Osteocyte (in vitro differentiated cells): ENCODE results near the gene FTO. TPM values are rescaled to one million over a fixed set of nuclear protein-coding genes. Genes with fewer than 3 reads are reported as not detected.

Experiments
- DNase-seq: peaks from one replicate; pipeline ENCODE4 v3.0.0; 2021; ENCODE audit warnings: mixed read lengths; ENCODE audit not compliant: unreplicated experiment; ENCODE audit errors: extremely low spot score
- H3K27ac Mint-ChIP-seq: one replicate; pipeline ENCODE4 v1.8.0; 2021; ENCODE audit warnings: mild to moderate bottlenecking, mixed read lengths; ENCODE audit not compliant: unreplicated experiment
- H3K27me3 Mint-ChIP-seq: one replicate; pipeline ENCODE4 v1.8.0; 2021; ENCODE audit warnings: mixed read lengths; ENCODE audit not compliant: unreplicated experiment
- H3K36me3 Mint-ChIP-seq: one replicate; pipeline ENCODE4 v1.8.0; 2021; ENCODE audit warnings: mixed read lengths; ENCODE audit not compliant: unreplicated experiment
- H3K4me1 Mint-ChIP-seq: one replicate; pipeline ENCODE4 v1.8.0; 2021; ENCODE audit warnings: mixed read lengths; ENCODE audit not compliant: unreplicated experiment
- H3K4me3 Mint-ChIP-seq: one replicate; pipeline ENCODE4 v1.8.0; 2021; ENCODE audit warnings: mild to moderate bottlenecking, moderate library complexity, mixed read lengths; ENCODE audit not compliant: unreplicated experiment
- H3K9me3 Mint-ChIP-seq: one replicate; pipeline ENCODE4 v1.8.0; 2021; ENCODE audit warnings: mixed read lengths; ENCODE audit not compliant: unreplicated experiment
- total RNA-seq: library from RNA; stranded (reverse); gene quantifications from 2 replicates; pipeline ENCODE4 v1.2.1, GENCODE V29; 2021
- TF ChIP-seq, protein P1 (sequence below): fragments of 200-600 bp; sonication (generic); IDR thresholded peaks from 2 replicates; pipeline ENCODE4 v1.5.0; 2021; ENCODE audit warnings: antibody characterized with exemption, mild to moderate bottlenecking, moderate library complexity

The FTO gene
- total RNA-seq, 1 donor from 2014 or later = 108 TPM

DNA sequence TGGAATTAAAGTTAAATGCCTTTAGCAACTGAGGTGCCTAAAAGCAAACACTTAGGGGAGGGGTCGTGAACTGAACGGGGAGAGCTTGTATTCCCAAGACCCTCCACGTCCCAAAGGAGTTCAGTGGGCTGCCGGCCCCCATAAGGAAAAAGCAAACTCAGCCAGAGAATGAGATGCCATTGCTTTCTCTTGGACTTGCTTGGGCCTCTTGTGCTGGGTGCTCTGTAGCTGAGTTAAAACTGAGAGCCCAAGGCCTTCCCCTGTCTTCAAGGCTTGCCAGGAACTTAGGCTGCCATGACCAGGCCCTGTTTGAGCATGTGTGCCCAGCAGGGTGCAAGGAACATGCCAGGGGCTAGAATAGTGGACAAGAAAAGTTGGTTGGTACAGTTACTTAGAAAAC lies 382.8 kb downstream of the FTO start:
- no peak overlapping the region for H3K4me3 Mint-ChIP-seq
- DNase-seq = no peak
- H3K27me3 Mint-ChIP-seq = no peaks in the 10 kb centered on the region
- H3K36me3 Mint-ChIP-seq = peaks cover 10% of the 10 kb centered on the region
- H3K9me3 Mint-ChIP-seq = peaks cover 12% of the 10 kb centered on the region
- no peak overlapping the region for H3K27ac Mint-ChIP-seq
- H3K4me1 Mint-ChIP-seq = peaks cover 15% of the 10 kb centered on the region
- TF ChIP-seq, protein P1, sequence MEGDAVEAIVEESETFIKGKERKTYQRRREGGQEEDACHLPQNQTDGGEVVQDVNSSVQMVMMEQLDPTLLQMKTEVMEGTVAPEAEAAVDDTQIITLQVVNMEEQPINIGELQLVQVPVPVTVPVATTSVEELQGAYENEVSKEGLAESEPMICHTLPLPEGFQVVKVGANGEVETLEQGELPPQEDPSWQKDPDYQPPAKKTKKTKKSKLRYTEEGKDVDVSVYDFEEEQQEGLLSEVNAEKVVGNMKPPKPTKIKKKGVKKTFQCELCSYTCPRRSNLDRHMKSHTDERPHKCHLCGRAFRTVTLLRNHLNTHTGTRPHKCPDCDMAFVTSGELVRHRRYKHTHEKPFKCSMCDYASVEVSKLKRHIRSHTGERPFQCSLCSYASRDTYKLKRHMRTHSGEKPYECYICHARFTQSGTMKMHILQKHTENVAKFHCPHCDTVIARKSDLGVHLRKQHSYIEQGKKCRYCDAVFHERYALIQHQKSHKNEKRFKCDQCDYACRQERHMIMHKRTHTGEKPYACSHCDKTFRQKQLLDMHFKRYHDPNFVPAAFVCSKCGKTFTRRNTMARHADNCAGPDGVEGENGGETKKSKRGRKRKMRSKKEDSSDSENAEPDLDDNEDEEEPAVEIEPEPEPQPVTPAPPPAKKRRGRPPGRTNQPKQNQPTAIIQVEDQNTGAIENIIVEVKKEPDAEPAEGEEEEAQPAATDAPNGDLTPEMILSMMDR = no peak

DNA sequence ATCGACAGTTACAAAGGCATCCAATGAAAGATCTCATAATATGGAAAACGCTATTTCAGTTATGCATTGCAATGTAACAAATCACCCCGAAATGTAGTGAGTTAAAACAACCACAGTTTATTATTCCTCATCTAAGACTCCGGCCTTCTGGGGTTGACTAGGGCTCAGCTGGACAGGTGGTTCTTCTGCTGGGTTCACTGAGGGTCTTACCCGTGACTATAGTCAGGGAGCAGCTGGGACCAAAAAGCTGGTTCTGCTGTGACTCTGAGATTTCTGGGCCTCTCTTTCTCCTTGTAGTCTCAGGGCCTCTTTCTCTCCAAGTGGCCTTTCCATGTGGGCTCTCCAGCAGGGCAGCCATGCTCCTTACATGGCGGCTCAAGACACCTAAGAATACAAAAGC lies 386.6 kb downstream of the FTO start:
- Mint-ChIP-seq H3K4me1 (peaks cover 18% of the 10 kb centered on the region), H3K27me3 (no peaks in the 10 kb centered on the region), H3K27ac (no peak overlapping the region), H3K4me3 (no peak overlapping the region), H3K36me3 (peaks cover 10% of the 10 kb centered on the region), H3K9me3 (peaks cover 12% of the 10 kb centered on the region)
- DNase-seq = no peak
- TF ChIP-seq, protein P1 = no peak

DNA sequence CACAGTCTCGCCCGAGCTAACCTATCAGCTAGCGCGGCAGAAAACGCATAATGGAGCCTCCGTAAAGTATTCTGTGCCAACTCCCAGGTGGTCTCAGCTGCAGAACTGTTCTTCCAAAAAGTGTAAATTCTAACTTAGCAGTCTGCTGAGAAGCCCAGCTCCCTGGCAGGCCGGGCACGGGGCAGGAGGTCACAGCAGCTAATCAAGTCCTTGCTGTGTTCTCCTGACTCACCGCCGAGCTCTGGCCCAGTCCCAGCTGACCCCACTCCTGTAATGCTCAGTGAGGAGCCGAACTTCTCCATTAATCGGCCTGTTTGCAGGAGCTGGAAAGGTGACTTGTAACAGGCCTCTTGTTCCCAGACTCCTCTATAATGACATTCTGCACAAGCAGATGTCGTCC lies 389.3 kb downstream of the FTO start:
- H3K4me1 Mint-ChIP-seq = peaks cover 6% of the 10 kb centered on the region
- no peak for DNase-seq
- no peaks in the 10 kb centered on the region for H3K27me3 Mint-ChIP-seq
- peaks cover 19% of the 10 kb centered on the region for H3K9me3 Mint-ChIP-seq
- peaks cover 10% of the 10 kb centered on the region for H3K36me3 Mint-ChIP-seq
- H3K27ac Mint-ChIP-seq = no peak overlapping the region
- H3K4me3 Mint-ChIP-seq = no peak overlapping the region
- TF ChIP-seq, protein P1 = no peak

DNA sequence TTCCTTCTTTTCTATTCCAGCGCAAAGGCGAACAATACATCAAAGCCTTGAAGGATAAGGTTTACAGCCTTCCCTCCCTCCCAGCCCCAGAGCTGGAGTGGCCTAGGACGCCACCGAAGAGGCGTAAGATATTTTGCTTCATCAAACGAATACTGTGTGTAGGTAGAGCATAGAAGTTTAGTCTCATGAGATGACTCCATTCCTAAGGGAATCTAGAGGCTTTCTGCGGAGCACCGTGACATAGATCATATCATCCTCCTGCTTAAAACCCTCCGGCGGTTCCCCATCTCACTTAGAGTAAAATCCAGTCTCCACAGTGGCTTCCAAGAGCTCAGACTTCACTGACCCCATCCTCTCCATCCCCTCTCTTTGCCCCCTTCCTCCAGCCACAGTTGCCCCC lies 390.7 kb downstream of the FTO start:
- H3K27me3 Mint-ChIP-seq = no peaks in the 10 kb centered on the region
- peaks cover 2% of the 10 kb centered on the region for H3K36me3 Mint-ChIP-seq
- peaks cover 6% of the 10 kb centered on the region for H3K4me1 Mint-ChIP-seq
- peaks cover 12% of the 10 kb centered on the region for H3K9me3 Mint-ChIP-seq
- no peak overlapping the region for H3K27ac Mint-ChIP-seq
- H3K4me3 Mint-ChIP-seq = no peak overlapping the region
- no peak for DNase-seq
- TF ChIP-seq, protein P1 = no peak

DNA sequence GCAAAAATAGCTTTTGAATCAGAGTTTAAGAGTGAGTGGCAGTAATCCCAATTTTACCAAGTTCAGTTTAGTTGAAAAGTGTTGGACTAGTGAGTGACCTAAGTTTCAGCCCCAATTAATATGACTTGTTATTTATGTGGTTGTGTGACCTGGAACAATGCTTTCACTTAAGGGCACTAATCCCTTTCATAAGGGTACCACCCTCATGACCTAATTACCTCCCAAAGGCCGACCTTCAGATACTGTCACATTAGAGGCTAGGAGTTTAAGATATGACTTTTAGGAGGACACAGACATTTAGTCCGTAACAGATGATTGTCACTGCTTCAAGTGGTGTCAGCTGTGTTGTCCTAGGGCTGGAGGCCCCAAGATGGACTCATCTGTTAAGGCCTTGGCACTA lies 392.7 kb downstream of the FTO start:
- Mint-ChIP-seq H3K27me3 (no peaks in the 10 kb centered on the region), H3K9me3 (peaks cover 11% of the 10 kb centered on the region), H3K4me3 (no peak overlapping the region), H3K27ac (no peak overlapping the region), H3K4me1 (peaks cover 6% of the 10 kb centered on the region), H3K36me3 (peaks cover 2% of the 10 kb centered on the region)
- no peak for DNase-seq
- TF ChIP-seq, protein P1 = no peak
